ENCODE measurements around the gene CNOT3. TPM values are rescaled to one million over a fixed set of nuclear protein-coding genes. Genes with fewer than 3 reads are reported as not detected.

The CNOT3 gene
- total RNA-seq, 1 experiment from 2014 or later = 91.2 TPM

DNA sequence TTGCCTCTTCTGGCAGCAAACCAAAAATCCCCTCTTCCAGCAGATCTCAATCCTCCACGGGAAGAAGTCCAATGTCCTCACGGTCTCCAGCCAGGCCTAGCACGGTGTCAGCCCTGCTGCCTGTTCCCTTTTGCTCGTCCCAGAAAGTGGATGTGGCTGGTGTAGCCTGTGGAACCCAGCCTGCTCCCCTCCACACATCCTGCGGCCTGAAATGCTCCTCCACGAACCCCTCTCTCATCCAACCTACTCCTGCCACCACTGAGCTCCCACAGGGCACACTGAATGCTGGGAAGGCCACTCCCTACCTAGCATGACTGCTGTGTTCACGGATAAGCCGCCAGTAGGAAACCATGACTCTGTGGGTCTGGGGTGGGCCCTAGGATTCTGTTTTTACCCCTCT lies 48.8 kb downstream of the CNOT3 start:
- Mint-ChIP-seq H3K27me3 (ENCODE audit: low read depth) (no peaks in the 10 kb centered on the region), H3K36me3 (ENCODE audit: insufficient read depth in 1 of 3, low read depth in 3 of 3) (peaks cover 21 to 41% (median 41%) of the 10 kb centered on the region in 3 experiments), H3K9me3 (no peaks in the 10 kb centered on the region), H3K4me1 (peaks cover 3 to 13% of the 10 kb centered on the region in 2 experiments; a peak in 3 of 4 replicates), H3K27ac (no peak overlapping the region; a peak in 1 of 7 replicates), H3K4me3 (no peak overlapping the region; a peak in 1 of 5 replicates)
- H2BK120ac ChIP-seq (ENCODE audit: low read depth, low read length, poor library complexity, severe bottlenecking) = no peak overlapping the region
- no peak overlapping the region for H3T11ph ChIP-seq (ENCODE audit: low read length)
- no peak overlapping the region for H3K18ac ChIP-seq (ENCODE audit: insufficient read length, low read depth, low read length)
- peaks cover 3% of the 10 kb centered on the region for H4K20me1 ChIP-seq (ENCODE audit: control insufficient read depth, insufficient read depth, insufficient read length)
- no peak overlapping the region for H3K27ac ChIP-seq (ENCODE audit: insufficient read length, low read depth, low read length)
- no peaks in the 10 kb centered on the region for H3K9me3 ChIP-seq (ENCODE audit: control insufficient read depth, low read depth, low read length)
- no peak overlapping the region for H3K23ac ChIP-seq (ENCODE audit: insufficient read length, low read depth, low read length)
- DNase-seq = no peak
- peaks cover 5% of the 10 kb centered on the region for H3K23me2 ChIP-seq (ENCODE audit: insufficient read length, low read depth, low read length, poor library complexity, severe bottlenecking)
- no peak overlapping the region for H3K9ac ChIP-seq (ENCODE audit: extremely low read depth, insufficient read length, low read length)
- no peak overlapping the region for H4K8ac ChIP-seq (replicated peaks; ENCODE audit: insufficient read length, low read depth, low read length)
- no peak overlapping the region for H3K4me2 ChIP-seq (ENCODE audit: insufficient read depth, insufficient read length, low read length)
- H3K27me3 ChIP-seq (ENCODE audit: insufficient read depth, low read length) = no peaks in the 10 kb centered on the region
- no peak overlapping the region for H2BK12ac ChIP-seq (ENCODE audit: insufficient read length, low read depth, low read length)
- no peak overlapping the region for H4K91ac ChIP-seq (ENCODE audit: insufficient read length, low read depth, low read length)
- H2AFZ ChIP-seq (ENCODE audit: low read length) = no peak overlapping the region
- H3K56ac ChIP-seq (ENCODE audit: insufficient read length, low read depth, low read length) = no peak overlapping the region
- no CpG with 5 or more reads among the region's 8 CpGs for WGBS (ENCODE audit: extremely low coverage, insufficient read length, low lambda C conversion rate)
- H3K4ac ChIP-seq (ENCODE audit: low read depth, low read length) = no peak overlapping the region
- no peak overlapping the region for H4K5ac ChIP-seq (ENCODE audit: insufficient read length, low read depth, low read length)
- no peak overlapping the region for H2BK15ac ChIP-seq (ENCODE audit: low read depth, low read length)
- H2BK5ac ChIP-seq (ENCODE audit: insufficient read length, low read length) = no peak overlapping the region
- H2BK20ac ChIP-seq (ENCODE audit: low read depth, low read length, poor library complexity, severe bottlenecking) = no peak overlapping the region
- no peaks in the 10 kb centered on the region for H3K79me2 ChIP-seq (ENCODE audit: insufficient read depth, low read length)
- H3K4me1 ChIP-seq (ENCODE audit: insufficient read depth, low read length) = no peaks in the 10 kb centered on the region
- no peak overlapping the region for H3K14ac ChIP-seq (ENCODE audit: insufficient read depth, low read length)
- TF ChIP-seq, protein P1, sequence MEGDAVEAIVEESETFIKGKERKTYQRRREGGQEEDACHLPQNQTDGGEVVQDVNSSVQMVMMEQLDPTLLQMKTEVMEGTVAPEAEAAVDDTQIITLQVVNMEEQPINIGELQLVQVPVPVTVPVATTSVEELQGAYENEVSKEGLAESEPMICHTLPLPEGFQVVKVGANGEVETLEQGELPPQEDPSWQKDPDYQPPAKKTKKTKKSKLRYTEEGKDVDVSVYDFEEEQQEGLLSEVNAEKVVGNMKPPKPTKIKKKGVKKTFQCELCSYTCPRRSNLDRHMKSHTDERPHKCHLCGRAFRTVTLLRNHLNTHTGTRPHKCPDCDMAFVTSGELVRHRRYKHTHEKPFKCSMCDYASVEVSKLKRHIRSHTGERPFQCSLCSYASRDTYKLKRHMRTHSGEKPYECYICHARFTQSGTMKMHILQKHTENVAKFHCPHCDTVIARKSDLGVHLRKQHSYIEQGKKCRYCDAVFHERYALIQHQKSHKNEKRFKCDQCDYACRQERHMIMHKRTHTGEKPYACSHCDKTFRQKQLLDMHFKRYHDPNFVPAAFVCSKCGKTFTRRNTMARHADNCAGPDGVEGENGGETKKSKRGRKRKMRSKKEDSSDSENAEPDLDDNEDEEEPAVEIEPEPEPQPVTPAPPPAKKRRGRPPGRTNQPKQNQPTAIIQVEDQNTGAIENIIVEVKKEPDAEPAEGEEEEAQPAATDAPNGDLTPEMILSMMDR (conservative IDR thresholded peaks at IDR 0.05) = no peak
- H2AK5ac ChIP-seq (ENCODE audit: insufficient read length, low read length) = no peak overlapping the region
- no peaks in the 10 kb centered on the region for H3K79me1 ChIP-seq (ENCODE audit: insufficient read depth, low read depth, low read length, poor library complexity, severe bottlenecking)

Measured in H9 (cell line).